Neural cell (in vitro differentiated cells): Measurements from ENCODE around the gene DBNDD1. TPM values are rescaled to one million over a fixed set of nuclear protein-coding genes. Genes with fewer than 3 reads are reported as not detected.

Source experiments
- H2AFZ ChIP-seq: fragments of 200-600, 300-800 bp; sonication (generic), shearing (Covaris generic); 2 replicates; pipeline ENCODE4 v1.6.0; 2014; ENCODE audit warnings: low read depth, mild to moderate bottlenecking, antibody characterized with exemption, low read length, moderate library complexity
- H3F3A ChIP-seq: fragments of 200-600 bp; shearing (Covaris generic); 2 replicates; pipeline ENCODE4 v1.6.1; 2016; ENCODE audit warnings: mild to moderate bottlenecking, moderate library complexity, mixed read lengths, antibody characterized with exemption, low read length; ENCODE audit not compliant: insufficient read depth, poor library complexity, severe bottlenecking
- H3K27ac ChIP-seq: fragments of 200-600, 300-800 bp; sonication (generic), shearing (Covaris generic); 2 replicates; pipeline ENCODE4 v1.5.1; 2014; ENCODE audit warnings: mild to moderate bottlenecking, low read length, moderate library complexity
- H3K27me3 ChIP-seq: fragments of 300-800, 200-600 bp; sonication (generic), shearing (Covaris generic); 2 replicates; pipeline ENCODE4 v1.6.0; 2014; ENCODE audit warnings: mild to moderate bottlenecking, low read depth, low read length, moderate library complexity; ENCODE audit not compliant: insufficient read depth
- H3K36me3 ChIP-seq: fragments of 300-800, 200-600 bp; sonication (generic), shearing (Covaris generic); 2 replicates; pipeline ENCODE4 v1.5.1; 2014; ENCODE audit warnings: mild to moderate bottlenecking, antibody characterized with exemption, low read length, moderate library complexity; ENCODE audit not compliant: insufficient read depth
- H3K4me2 ChIP-seq: fragments of 300-800, 200-600 bp; sonication (generic), shearing (Covaris generic); 2 replicates; pipeline ENCODE4 v1.6.0; 2014; ENCODE audit warnings: mild to moderate bottlenecking, low read length
- H3K4me3 ChIP-seq: fragments of 300-800, 200-600 bp; sonication (generic), shearing (Covaris generic); 2 replicates; pipeline ENCODE4 v1.5.1; 2014; ENCODE audit warnings: mild to moderate bottlenecking, low read length, moderate library complexity
- H3K79me2 ChIP-seq: fragments of 200-600 bp; shearing (Covaris generic); replicated peaks from 2 replicates; pipeline ENCODE4 v1.6.0; 2014; ENCODE audit warnings: mild to moderate bottlenecking, low read length, moderate library complexity; ENCODE audit not compliant: insufficient read depth
- H3K9ac ChIP-seq: fragments of 300-800, 200-600 bp; sonication (generic), shearing (Covaris generic); 2 replicates; pipeline ENCODE4 v1.6.1; 2016; ENCODE audit warnings: mild to moderate bottlenecking, low read length, mixed read lengths
- H3K9me2 ChIP-seq: fragments of 200-600 bp; shearing (Covaris generic); 2 replicates; pipeline ENCODE4 v1.6.1; 2016; ENCODE audit warnings: mild to moderate bottlenecking, low read length, mixed read lengths; ENCODE audit not compliant: insufficient read depth
- H3K9me3 ChIP-seq: fragments of 200-600, 300-800 bp; sonication (generic), shearing (Covaris generic); 2 replicates; pipeline ENCODE4 v1.6.1; 2016; ENCODE audit warnings: mild to moderate bottlenecking, mixed run types, low read length, moderate library complexity, mixed read lengths
- H4K20me1 ChIP-seq: fragments of 200-600 bp; shearing (Covaris generic); 2 replicates; pipeline ENCODE4 v1.6.1; 2016; ENCODE audit warnings: mild to moderate bottlenecking, mixed run types; ENCODE audit not compliant: insufficient read depth
- CTCF ChIP-seq: fragments of 450-650 bp; IDR thresholded peaks from 2 replicates; pipeline ENCODE4 v1.5.1; 2014; ENCODE audit warnings: antibody characterized with exemption, mild to moderate bottlenecking, moderate library complexity; ENCODE audit not compliant: poor library complexity, severe bottlenecking
- EP300 ChIP-seq: fragments of 450-650 bp; conservative IDR thresholded peaks from 2 replicates; pipeline ENCODE4 v1.6.1; 2014; ENCODE audit warnings: antibody characterized with exemption, mild to moderate bottlenecking, moderate library complexity; ENCODE audit not compliant: poor library complexity, severe bottlenecking
- EZH2 ChIP-seq: fragments of 200-600, 300-800 bp; shearing (Covaris generic), sonication (generic); IDR thresholded peaks from 2 replicates; pipeline ENCODE4 v1.6.1; 2014; ENCODE audit warnings: antibody characterized with exemption, low read length, borderline replicate concordance, mild to moderate bottlenecking; ENCODE audit not compliant: insufficient read depth, poor library complexity, severe bottlenecking
- MXI1 ChIP-seq: fragments of 450-650 bp; conservative IDR thresholded peaks from 2 replicates; pipeline ENCODE4 v1.6.1; 2014; ENCODE audit warnings: antibody characterized with exemption, mild to moderate bottlenecking; ENCODE audit not compliant: poor library complexity, severe bottlenecking
- POLR2AphosphoS5 ChIP-seq: IDR thresholded peaks from 2 replicates; pipeline ENCODE4 v1.6.1; 2012
- RAD21 ChIP-seq: fragments of 450-650 bp; conservative IDR thresholded peaks from 2 replicates; pipeline ENCODE4 v1.6.1; 2014; ENCODE audit warnings: antibody characterized with exemption, mild to moderate bottlenecking, moderate library complexity
- REST ChIP-seq: IDR thresholded peaks from 2 replicates; pipeline ENCODE4 v1.6.1; 2012; ENCODE audit warnings: borderline replicate concordance
- SMC3 ChIP-seq: fragments of 450-650 bp; conservative IDR thresholded peaks from 2 replicates; pipeline ENCODE4 v1.6.1; 2014; ENCODE audit warnings: antibody characterized with exemption, mild to moderate bottlenecking, moderate library complexity; ENCODE audit not compliant: poor library complexity
- TAF1 ChIP-seq: IDR thresholded peaks from 2 replicates; pipeline ENCODE4 v1.6.1; 2012; ENCODE audit warnings: low read depth
- polyA plus RNA-seq: library from polyadenylated mRNA; depleted of rRNA; stranded (reverse); fragments of >200 nt; gene quantifications from 2 replicates; pipeline ENCODE4 v1.2.3, GENCODE V29; 2014

DBNDD1 gene
- polyA plus RNA-seq, 1 donor from 2014 or later, result 15.4 TPM

- Histone ChIP-seq H3K27me3 (no peaks in the 10 kb centered on the region), H3K4me3 (no peak overlapping the region), H3K9me3 (no peaks in the 10 kb centered on the region), H3K79me2 (no peaks in the 10 kb centered on the region), H3K4me2 (no peak overlapping the region), H3K9ac (no peak overlapping the region), H3K27ac (no peak overlapping the region), H3F3A (no peaks in the 10 kb centered on the region), H2AFZ (no peak overlapping the region), H4K20me1 (no peaks in the 10 kb centered on the region), H3K36me3 (peaks cover 6% of the 10 kb centered on the region), H3K9me2 (no peaks in the 10 kb centered on the region)
- TF ChIP-seq POLR2AphosphoS5 (no peak), EP300 (no peak), TAF1 (no peak), CTCF (no peak), MXI1 (no peak), REST (no peak), SMC3 (no peak), RAD21 (no peak), EZH2 (no peak)
These were observed 15.2 kb upstream of the DBNDD1 start for GRCh38 chr16:90034504-90034903.

DNA sequence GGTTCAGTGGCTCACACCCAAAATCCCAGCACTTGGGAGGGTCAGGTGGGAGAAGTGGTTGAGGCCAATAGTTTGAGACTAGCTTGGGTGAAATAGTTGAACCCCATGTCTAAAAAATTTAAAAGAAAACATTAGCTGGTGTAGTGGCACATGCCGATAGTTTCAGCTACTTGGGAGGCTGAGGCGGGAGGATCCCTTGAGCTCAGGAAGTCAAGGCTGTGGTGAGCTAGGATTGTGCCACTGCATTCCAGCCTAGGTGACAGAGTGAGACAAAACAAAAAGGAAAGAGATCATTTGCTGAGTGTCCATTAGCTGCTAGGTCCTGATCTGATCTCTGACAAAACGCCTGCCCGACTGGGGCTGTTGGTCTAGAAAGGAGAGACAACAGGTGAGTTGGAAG is 14.1 kb upstream of the DBNDD1 start:
- H3K4me2 ChIP-seq, result no peak overlapping the region
- H3K4me3 ChIP-seq, result no peak overlapping the region
- no peak overlapping the region for H3K9ac ChIP-seq
- no peaks in the 10 kb centered on the region for H3K79me2 ChIP-seq
- H4K20me1 ChIP-seq, result no peaks in the 10 kb centered on the region
- no peak for TF ChIP-seq REST
- TF ChIP-seq EP300, result no peak
- TF ChIP-seq RAD21, result no peak
- no peak for TF ChIP-seq SMC3
- no peak for TF ChIP-seq EZH2
- no peak for TF ChIP-seq TAF1
- no peak for TF ChIP-seq MXI1
- TF ChIP-seq POLR2AphosphoS5, result no peak
- TF ChIP-seq CTCF, result no peak
- H3K9me3 ChIP-seq, result no peaks in the 10 kb centered on the region
- H3K27me3 ChIP-seq, result no peaks in the 10 kb centered on the region
- peaks cover 6% of the 10 kb centered on the region for H3K36me3 ChIP-seq
- H3K9me2 ChIP-seq, result no peaks in the 10 kb centered on the region
- no peak overlapping the region for H3K27ac ChIP-seq
- H2AFZ ChIP-seq, result no peak overlapping the region
- H3F3A ChIP-seq, result no peaks in the 10 kb centered on the region
